ENCODE measurements around the gene ATF6. TPM values are rescaled to one million over a fixed set of nuclear protein-coding genes. Genes with fewer than 3 reads are reported as not detected.
A peak's percentile ranks its signal among the peaks of the same experiment; 100 is the strongest.

ATF6 gene
- total and polyA plus RNA-seq, 9 of the 15 experiments (the other 6 are each of a cell fraction or from before 2014, with no cell fraction given) = 11.7 to 32.4 (median 20.4) TPM

- TF ChIP-seq ZBTB11 (CRISPR knock-in tag; IDR thresholded peaks at IDR 0.05) (peak in 1 of 3 experiments; percentile 70; a peak in 2 of 6 replicates), HMBOX1 (IDR thresholded peaks at IDR 0.05) (no peak), ZNF431 (CRISPR knock-in tag; IDR thresholded peaks at IDR 0.05) (no peak), HCFC1 (IDR thresholded peaks at IDR 0.05; ENCODE audit: low read depth, low read length) (no peak), ZBTB43 (CRISPR knock-in tag; IDR thresholded peaks at IDR 0.05) (no peak), HDAC1 (IDR thresholded peaks at IDR 0.05) (peak in 1 of 2 experiments; percentile 32; a peak in 1 of 4 replicates), ELF4 (CRISPR knock-in tag; IDR thresholded peaks at IDR 0.05) (peak; percentile 30; the same call in 1 of the 2 replicates), SRSF7 (optimal IDR thresholded peaks at IDR 0.05; ENCODE audit: low read depth, low read length) (no peak), CREBBP (IDR thresholded peaks at IDR 0.05; ENCODE audit: low read depth, low read length) (no peak), ZNF224 (CRISPR knock-in tag; IDR thresholded peaks at IDR 0.05) (no peak), HDGF (IDR thresholded peaks at IDR 0.05) (no peak), ZNF3 (CRISPR knock-in tag; IDR thresholded peaks at IDR 0.05) (no peak), FOS (IDR thresholded peaks at IDR 0.05; ENCODE audit: extremely low read depth, insufficient read length) (no peak), PRPF4 (IDR thresholded peaks at IDR 0.05; ENCODE audit: insufficient read depth, low read depth, low read length, poor library complexity, severe bottlenecking) (no peak), ZNF511 (CRISPR knock-in tag; IDR thresholded peaks at IDR 0.05) (no peak), NEUROD1 (IDR thresholded peaks at IDR 0.05; ENCODE audit: borderline replicate concordance, low read depth, low read length, partially characterized antibody) (no peak), MTA2 (IDR thresholded peaks at IDR 0.05; ENCODE audit: low read depth) (peak; percentile 34; the same call in 1 of the 2 replicates)
- TF ChIP-seq, protein P1, sequence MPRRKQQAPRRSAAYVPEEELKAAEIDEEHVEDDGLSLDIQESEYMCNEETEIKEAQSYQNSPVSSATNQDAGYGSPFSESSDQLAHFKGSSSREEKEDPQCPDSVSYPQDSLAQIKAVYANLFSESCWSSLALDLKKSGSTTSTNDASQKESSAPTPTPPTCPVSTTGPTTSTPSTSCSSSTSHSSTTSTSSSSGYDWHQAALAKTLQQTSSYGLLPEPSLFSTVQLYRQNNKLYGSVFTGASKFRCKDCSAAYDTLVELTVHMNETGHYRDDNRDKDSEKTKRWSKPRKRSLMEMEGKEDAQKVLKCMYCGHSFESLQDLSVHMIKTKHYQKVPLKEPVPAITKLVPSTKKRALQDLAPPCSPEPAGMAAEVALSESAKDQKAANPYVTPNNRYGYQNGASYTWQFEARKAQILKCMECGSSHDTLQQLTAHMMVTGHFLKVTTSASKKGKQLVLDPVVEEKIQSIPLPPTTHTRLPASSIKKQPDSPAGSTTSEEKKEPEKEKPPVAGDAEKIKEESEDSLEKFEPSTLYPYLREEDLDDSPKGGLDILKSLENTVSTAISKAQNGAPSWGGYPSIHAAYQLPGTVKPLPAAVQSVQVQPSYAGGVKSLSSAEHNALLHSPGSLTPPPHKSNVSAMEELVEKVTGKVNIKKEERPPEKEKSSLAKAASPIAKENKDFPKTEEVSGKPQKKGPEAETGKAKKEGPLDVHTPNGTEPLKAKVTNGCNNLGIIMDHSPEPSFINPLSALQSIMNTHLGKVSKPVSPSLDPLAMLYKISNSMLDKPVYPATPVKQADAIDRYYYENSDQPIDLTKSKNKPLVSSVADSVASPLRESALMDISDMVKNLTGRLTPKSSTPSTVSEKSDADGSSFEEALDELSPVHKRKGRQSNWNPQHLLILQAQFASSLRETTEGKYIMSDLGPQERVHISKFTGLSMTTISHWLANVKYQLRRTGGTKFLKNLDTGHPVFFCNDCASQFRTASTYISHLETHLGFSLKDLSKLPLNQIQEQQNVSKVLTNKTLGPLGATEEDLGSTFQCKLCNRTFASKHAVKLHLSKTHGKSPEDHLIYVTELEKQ (CRISPR knock-in tag; IDR thresholded peaks at IDR 0.05) = no peak
Measured at GRCh38 chr1:161953256-161953920, 187.3 kb downstream of the ATF6 start (continued).
